Liver (tissue), 9 donors: ENCODE results near the gene PPM1G. TPM values are rescaled to one million over a fixed set of nuclear protein-coding genes. Genes with fewer than 3 reads are reported as not detected.

Experiments
- DNase-seq: peaks from one replicate; pipeline ENCODE4 v3.0.0-alpha.2; 2017; ENCODE audit warnings: low spot score
- H3K27ac ChIP-seq, 2 donors: one replicate each; pipeline ENCODE4 v1.7.0; 2013; ENCODE audit warnings: inconsistent platforms in 2 of 2, low read length in 2 of 2, control low read depth in 1 of 2, low read depth in 1 of 2, mild to moderate bottlenecking in 1 of 2
- H3K27me3 ChIP-seq, 4 donors: one replicate each; pipeline versions ENCODE4 v1.6.1 to v1.7.0; 2013; ENCODE audit warnings: low read length in 3 of 4, inconsistent platforms in 1 of 4, mild to moderate bottlenecking in 1 of 4, moderate library complexity in 1 of 4; ENCODE audit not compliant: control insufficient read depth in 4 of 4, insufficient read depth in 4 of 4
- H3K36me3 ChIP-seq, 4 donors: one replicate each; pipeline versions ENCODE4 v1.6.1 to v1.7.0; 2013; ENCODE audit warnings: low read length in 3 of 4, mild to moderate bottlenecking in 3 of 4, low read depth in 1 of 4, moderate library complexity in 1 of 4; ENCODE audit not compliant: control insufficient read depth in 4 of 4, insufficient read depth in 3 of 4
- H3K4me1 ChIP-seq, 4 donors: one replicate each; pipeline versions ENCODE4 v1.6.1 to v1.7.0; 2013; ENCODE audit warnings: low read length in 3 of 4, mild to moderate bottlenecking in 3 of 4, moderate library complexity in 1 of 4; ENCODE audit not compliant: control insufficient read depth in 4 of 4, insufficient read depth in 4 of 4
- H3K4me3 ChIP-seq, 3 donors: one replicate each; pipeline versions ENCODE4 v1.6.1 to v1.7.0; 2013; ENCODE audit warnings: low read length in 3 of 3, control low read depth in 1 of 3, low read depth in 1 of 3, mild to moderate bottlenecking in 1 of 3
- H3K9ac ChIP-seq, 2 donors: one replicate each; pipeline ENCODE4 v1.7.0; 2013; ENCODE audit warnings: low read length in 2 of 2, mild to moderate bottlenecking in 2 of 2, moderate library complexity in 2 of 2, control low read depth in 1 of 2, low read depth in 1 of 2
- H3K9me3 ChIP-seq, 4 donors: one replicate each; pipeline versions ENCODE4 v1.6.1 to v1.7.0; 2013; ENCODE audit warnings: low read length in 3 of 4; ENCODE audit not compliant: control insufficient read depth in 4 of 4
- CTCF ChIP-seq: fragments of 150-350 bp; IDR thresholded peaks from 2 replicates; pipeline ENCODE4 v1.5.1; 2017; ENCODE audit warnings: improper control_type of control experiment, low read depth, low read length; ENCODE audit not compliant: missing input control
- EGR1 ChIP-seq, 2 donors: IDR thresholded peaks; 2 replicates each; pipeline ENCODE4 v1.6.1; 2016 to 2018; ENCODE audit warnings: antibody characterized with exemption in 2 of 2, low read depth in 2 of 2
- FOXA1 ChIP-seq: IDR thresholded peaks from 2 replicates; pipeline ENCODE4 v1.6.1; 2016; ENCODE audit warnings: antibody characterized with exemption
- FOXA2 ChIP-seq: IDR thresholded peaks from 2 replicates; pipeline ENCODE4 v1.6.1; 2016; ENCODE audit warnings: antibody characterized with exemption
- GABPA ChIP-seq, 2 donors: IDR thresholded peaks in 1 of 2; conservative IDR thresholded peaks in 1 of 2; 2 replicates each; pipeline ENCODE4 v1.6.1; 2016; ENCODE audit warnings: antibody characterized with exemption in 2 of 2, mild to moderate bottlenecking in 1 of 2, moderate library complexity in 1 of 2
- HNF4A ChIP-seq, 2 donors: conservative IDR thresholded peaks; 2 replicates each; pipeline ENCODE4 v1.6.1; 2016; ENCODE audit warnings: antibody characterized with exemption in 2 of 2, mild to moderate bottlenecking in 2 of 2
- HNF4G ChIP-seq: IDR thresholded peaks from 2 replicates; pipeline ENCODE4 v1.6.1; 2016; ENCODE audit warnings: antibody characterized with exemption
- JUND ChIP-seq, 2 donors: IDR thresholded peaks; 2 replicates each; pipeline ENCODE4 v1.6.1; 2016; ENCODE audit warnings: antibody characterized with exemption in 2 of 2
- NR2F2 ChIP-seq: IDR thresholded peaks from 2 replicates; pipeline ENCODE4 v1.6.1; 2016; ENCODE audit warnings: antibody characterized with exemption
- RAD21 ChIP-seq, 2 donors: IDR thresholded peaks; 2 replicates each; pipeline ENCODE4 v1.6.1; 2016; ENCODE audit warnings: antibody characterized with exemption in 2 of 2, mild to moderate bottlenecking in 2 of 2
- RXRA ChIP-seq, 2 donors: IDR thresholded peaks; 2 replicates each; pipeline ENCODE4 v1.6.1; 2017 to 2018; ENCODE audit warnings: antibody characterized with exemption in 2 of 2, mild to moderate bottlenecking in 1 of 2
- SP1 ChIP-seq: IDR thresholded peaks from 2 replicates; pipeline ENCODE4 v1.6.1; 2018; ENCODE audit warnings: antibody characterized with exemption, mild to moderate bottlenecking
- TAF1 ChIP-seq: conservative IDR thresholded peaks from 2 replicates; pipeline ENCODE4 v1.6.1; 2016; ENCODE audit warnings: antibody characterized with exemption, mild to moderate bottlenecking
- YY1 ChIP-seq: IDR thresholded peaks from 2 replicates; pipeline ENCODE4 v1.6.1; 2016; ENCODE audit warnings: antibody characterized with exemption, mild to moderate bottlenecking
- WGBS: extraction: QIAGEN DNeasy Blood & Tissue Kit; methylation state at CpG from one replicate; pipeline ENCODE4 v1.1.7; 2013; 5-methylcytosine and 5-hydroxymethylcytosine counted together
- polyA plus RNA-seq, 2 donors: library from polyadenylated mRNA; stranded (reverse) in 1 of 2; unstranded in 1 of 2; fragments of 200-250 nt in 1 of 2; fragments of >200 nt in 1 of 2; fragmentation: Nextera tagmentation in 1 of 2; extraction: Ambion mirVana in 1 of 2; gene quantifications; one replicate each; pipeline versions ENCODE4 v1.2.1 to v1.2.3, GENCODE V29; 2013 to 2015
- total RNA-seq, 2 donors: library from RNA; depleted of rRNA; stranded (reverse); fragments of >200 nt; gene quantifications; one replicate each; pipeline ENCODE4 v1.2.3, GENCODE V29; 2014
- TF ChIP-seq, protein P1 (sequence below): IDR thresholded peaks from 2 replicates; pipeline ENCODE4 v1.6.1; 2016; ENCODE audit warnings: antibody characterized with exemption, mild to moderate bottlenecking
- TF ChIP-seq, protein P2 (sequence below): IDR thresholded peaks from 2 replicates; pipeline ENCODE4 v1.6.1; 2016; ENCODE audit warnings: antibody characterized with exemption
- TF ChIP-seq, protein P3 (sequence below): IDR thresholded peaks from 2 replicates; pipeline ENCODE4 v1.6.1; 2016; ENCODE audit warnings: antibody characterized with exemption
- donor health status: healthy.
- donor health status: healthy.
- donor health status: healthy.
- donor health status: healthy.
- donor health status: healthy.

Gene PPM1G
- total and polyA plus RNA-seq, 4 donors = 26.4 to 45.5 (median 33.1) TPM

GRCh38 chr2:27390822-27391679, 18.3 kb downstream of the PPM1G start:
- Histone ChIP-seq H3K4me3 (no peak overlapping the region), H3K9ac (no peak overlapping the region), H3K27ac (no peak overlapping the region), H3K27me3 (no peaks in the 10 kb centered on the region), H3K9me3 (no peaks in the 10 kb centered on the region), H3K4me1 (no peaks in the 10 kb centered on the region), H3K36me3 (peaks cover 0 to 7% (median 2%) of the 10 kb centered on the region in 4 donors)
- TF ChIP-seq, protein P1, sequence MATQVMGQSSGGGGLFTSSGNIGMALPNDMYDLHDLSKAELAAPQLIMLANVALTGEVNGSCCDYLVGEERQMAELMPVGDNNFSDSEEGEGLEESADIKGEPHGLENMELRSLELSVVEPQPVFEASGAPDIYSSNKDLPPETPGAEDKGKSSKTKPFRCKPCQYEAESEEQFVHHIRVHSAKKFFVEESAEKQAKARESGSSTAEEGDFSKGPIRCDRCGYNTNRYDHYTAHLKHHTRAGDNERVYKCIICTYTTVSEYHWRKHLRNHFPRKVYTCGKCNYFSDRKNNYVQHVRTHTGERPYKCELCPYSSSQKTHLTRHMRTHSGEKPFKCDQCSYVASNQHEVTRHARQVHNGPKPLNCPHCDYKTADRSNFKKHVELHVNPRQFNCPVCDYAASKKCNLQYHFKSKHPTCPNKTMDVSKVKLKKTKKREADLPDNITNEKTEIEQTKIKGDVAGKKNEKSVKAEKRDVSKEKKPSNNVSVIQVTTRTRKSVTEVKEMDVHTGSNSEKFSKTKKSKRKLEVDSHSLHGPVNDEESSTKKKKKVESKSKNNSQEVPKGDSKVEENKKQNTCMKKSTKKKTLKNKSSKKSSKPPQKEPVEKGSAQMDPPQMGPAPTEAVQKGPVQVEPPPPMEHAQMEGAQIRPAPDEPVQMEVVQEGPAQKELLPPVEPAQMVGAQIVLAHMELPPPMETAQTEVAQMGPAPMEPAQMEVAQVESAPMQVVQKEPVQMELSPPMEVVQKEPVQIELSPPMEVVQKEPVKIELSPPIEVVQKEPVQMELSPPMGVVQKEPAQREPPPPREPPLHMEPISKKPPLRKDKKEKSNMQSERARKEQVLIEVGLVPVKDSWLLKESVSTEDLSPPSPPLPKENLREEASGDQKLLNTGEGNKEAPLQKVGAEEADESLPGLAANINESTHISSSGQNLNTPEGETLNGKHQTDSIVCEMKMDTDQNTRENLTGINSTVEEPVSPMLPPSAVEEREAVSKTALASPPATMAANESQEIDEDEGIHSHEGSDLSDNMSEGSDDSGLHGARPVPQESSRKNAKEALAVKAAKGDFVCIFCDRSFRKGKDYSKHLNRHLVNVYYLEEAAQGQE = no peak
- TF ChIP-seq JUND (IDR thresholded peaks at IDR 0.05) = no peak
- TF ChIP-seq GABPA (IDR thresholded peaks at IDR 0.05 in 1 of 2, conservative IDR thresholded peaks at IDR 0.05 in 1 of 2) = no peak
- no peak for TF ChIP-seq FOXA2
- no peak for TF ChIP-seq RXRA (IDR thresholded peaks at IDR 0.05)
- TF ChIP-seq, protein P2, sequence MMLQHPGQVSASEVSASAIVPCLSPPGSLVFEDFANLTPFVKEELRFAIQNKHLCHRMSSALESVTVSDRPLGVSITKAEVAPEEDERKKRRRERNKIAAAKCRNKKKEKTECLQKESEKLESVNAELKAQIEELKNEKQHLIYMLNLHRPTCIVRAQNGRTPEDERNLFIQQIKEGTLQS = no peak
- no peak for TF ChIP-seq YY1
- no peak for TF ChIP-seq EGR1 (IDR thresholded peaks at IDR 0.05; ENCODE audit: low read depth in 2 of 2)
- no peak for TF ChIP-seq RAD21 (IDR thresholded peaks at IDR 0.05)
- TF ChIP-seq, protein P3, sequence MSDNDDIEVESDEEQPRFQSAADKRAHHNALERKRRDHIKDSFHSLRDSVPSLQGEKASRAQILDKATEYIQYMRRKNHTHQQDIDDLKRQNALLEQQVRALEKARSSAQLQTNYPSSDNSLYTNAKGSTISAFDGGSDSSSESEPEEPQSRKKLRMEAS = no peak
- no peak for TF ChIP-seq HNF4G
- TF ChIP-seq NR2F2 = no peak
- TF ChIP-seq FOXA1 = no peak
- TF ChIP-seq CTCF = no peak
- no peak for TF ChIP-seq HNF4A (conservative IDR thresholded peaks at IDR 0.05)
- TF ChIP-seq TAF1 = no peak
- TF ChIP-seq SP1 = no peak
- DNase-seq = no peak
- WGBS = 94% methylated on average over 9 of the region's 9 CpGs

DNA sequence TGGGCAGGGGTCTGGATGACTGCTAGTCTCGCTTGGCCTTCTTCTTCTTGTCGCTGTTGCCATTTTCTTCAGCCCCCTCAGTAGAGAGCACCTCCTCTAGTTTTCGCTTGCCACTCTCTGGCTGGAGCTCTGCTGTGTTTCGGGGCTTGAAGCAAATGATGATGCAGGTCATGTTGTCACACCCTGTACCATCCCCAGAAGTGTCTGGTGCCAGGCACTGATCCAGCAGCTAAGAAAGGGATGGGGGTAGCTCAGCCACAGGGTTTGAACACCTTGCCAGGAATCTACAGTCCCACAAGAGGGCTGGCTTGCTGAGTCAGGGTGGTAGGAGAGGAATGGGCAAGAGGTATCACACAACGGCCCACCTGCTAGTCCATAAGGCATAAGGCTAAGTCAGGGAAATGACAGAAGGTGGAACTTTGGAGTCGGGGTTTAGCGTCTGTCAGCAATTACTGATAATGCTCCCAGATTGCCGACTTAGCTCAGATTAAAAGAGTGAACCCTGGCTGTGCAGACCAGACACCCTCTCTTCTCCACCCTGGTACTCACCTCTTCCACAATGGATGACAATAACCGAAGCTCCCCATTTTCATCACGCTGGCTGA, 27.7 kb downstream of the PPM1G start:
- Histone ChIP-seq H3K36me3 (peaks cover 6 to 46% (median 22%) of the 10 kb centered on the region in 4 donors), H3K9me3 (no peaks in the 10 kb centered on the region), H3K9ac (no peak overlapping the region), H3K27ac (peak overlapping the region in 1 of 2 donors; percentile 94), H3K4me3 (no peak overlapping the region), H3K27me3 (no peaks in the 10 kb centered on the region), H3K4me1 (peaks cover 7 to 41% (median 35%) of the 10 kb centered on the region in 4 donors)
- 94% methylated on average over 10 of the region's 10 CpGs for WGBS
- no peak for DNase-seq
- TF ChIP-seq, protein P3 = no peak
- no peak for TF ChIP-seq HNF4G
- TF ChIP-seq FOXA1 = no peak
- TF ChIP-seq GABPA (IDR thresholded peaks at IDR 0.05 in 1 of 2, conservative IDR thresholded peaks at IDR 0.05 in 1 of 2) = no peak
- no peak for TF ChIP-seq JUND (IDR thresholded peaks at IDR 0.05)
- TF ChIP-seq CTCF = no peak
- TF ChIP-seq YY1 = no peak
- TF ChIP-seq TAF1 = no peak
- TF ChIP-seq, protein P1 = no peak
- no peak for TF ChIP-seq HNF4A (conservative IDR thresholded peaks at IDR 0.05)
- no peak for TF ChIP-seq RAD21 (IDR thresholded peaks at IDR 0.05)
- TF ChIP-seq SP1 = no peak
- TF ChIP-seq NR2F2 = no peak
- TF ChIP-seq EGR1 (IDR thresholded peaks at IDR 0.05; ENCODE audit: low read depth in 2 of 2) = no peak
